GM21360 (cell line): Measurements from ENCODE around the gene NES.
"Not testable (repeated sequence)": the region's sequence is repeated elsewhere in the genome, so short reads cannot be mapped to it uniquely, and the experiment has no call there.

Experiments used
- ATAC-seq: cut with Tn5 transposase; IDR thresholded peaks from one replicate; pipeline ENCODE4 v1.9.1; 2021; ENCODE audit warnings: mild to moderate bottlenecking, moderate library complexity; ENCODE audit not compliant: unreplicated experiment

NES gene

DNA sequence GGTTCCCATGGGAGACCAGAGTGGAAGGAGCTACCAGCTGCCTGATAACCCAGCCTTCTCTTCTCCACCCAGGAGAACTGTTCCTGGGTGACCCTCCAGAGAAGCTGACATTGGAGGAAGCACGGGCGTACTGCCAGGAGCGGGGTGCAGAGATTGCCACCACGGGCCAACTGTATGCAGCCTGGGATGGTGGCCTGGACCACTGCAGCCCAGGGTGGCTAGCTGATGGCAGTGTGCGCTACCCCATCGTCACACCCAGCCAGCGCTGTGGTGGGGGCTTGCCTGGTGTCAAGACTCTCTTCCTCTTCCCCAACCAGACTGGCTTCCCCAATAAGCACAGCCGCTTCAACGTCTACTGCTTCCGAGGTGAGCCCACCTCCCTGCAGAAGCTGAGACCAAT is 28.7 kb downstream of the NES start:
- no peak for ATAC-seq

DNA sequence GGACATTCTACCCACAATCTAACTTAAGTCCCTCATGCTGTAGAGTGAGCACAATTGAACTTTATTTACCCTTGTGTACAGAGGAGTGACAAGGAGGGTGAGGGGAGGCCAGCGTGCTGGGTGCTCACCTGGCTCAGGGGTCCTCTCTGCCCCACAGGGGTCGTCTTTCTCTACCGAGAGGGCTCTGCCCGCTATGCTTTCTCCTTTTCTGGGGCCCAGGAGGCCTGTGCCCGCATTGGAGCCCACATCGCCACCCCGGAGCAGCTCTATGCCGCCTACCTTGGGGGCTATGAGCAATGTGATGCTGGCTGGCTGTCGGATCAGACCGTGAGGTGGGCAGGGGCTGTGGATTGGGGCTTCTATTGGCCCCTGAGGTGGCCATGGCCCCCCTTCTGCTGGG is 29.9 kb downstream of the NES start:
- ATAC-seq, result no peak

DNA sequence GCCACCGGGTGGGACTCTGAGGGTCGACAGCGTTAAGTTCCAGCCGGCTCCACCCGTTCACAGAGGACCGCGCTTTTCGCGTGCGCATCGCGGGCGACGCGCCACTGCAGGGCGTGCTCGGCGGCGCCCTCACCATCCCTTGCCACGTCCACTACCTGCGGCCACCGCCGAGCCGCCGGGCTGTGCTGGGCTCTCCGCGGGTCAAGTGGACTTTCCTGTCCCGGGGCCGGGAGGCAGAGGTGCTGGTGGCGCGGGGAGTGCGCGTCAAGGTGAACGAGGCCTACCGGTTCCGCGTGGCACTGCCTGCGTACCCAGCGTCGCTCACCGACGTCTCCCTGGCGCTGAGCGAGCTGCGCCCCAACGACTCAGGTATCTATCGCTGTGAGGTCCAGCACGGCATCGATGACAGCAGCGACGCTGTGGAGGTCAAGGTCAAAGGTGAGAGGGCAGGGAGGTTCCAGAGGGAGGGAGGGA is 30.4 kb downstream of the NES start:
- no peak for ATAC-seq

DNA sequence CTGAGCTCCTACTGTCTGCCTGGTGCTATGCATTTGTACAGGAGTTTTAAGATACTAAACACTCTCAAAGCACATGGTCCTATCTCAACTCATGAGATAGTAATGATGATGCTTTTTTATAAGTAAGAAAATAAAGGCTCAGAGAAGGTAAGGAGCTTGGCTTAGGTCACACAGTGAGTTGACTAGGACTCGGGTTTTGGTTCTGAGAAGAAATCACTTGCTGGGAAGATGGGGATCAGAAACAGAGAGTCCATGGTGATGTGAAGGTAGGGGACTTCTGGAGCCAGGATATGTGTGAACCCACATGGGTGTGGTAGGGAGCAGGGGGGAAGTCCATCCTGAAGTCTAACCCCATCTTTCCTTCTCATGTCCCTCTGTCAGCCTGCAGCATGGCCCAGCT is 31.5 kb downstream of the NES start:
- no peak for ATAC-seq

DNA sequence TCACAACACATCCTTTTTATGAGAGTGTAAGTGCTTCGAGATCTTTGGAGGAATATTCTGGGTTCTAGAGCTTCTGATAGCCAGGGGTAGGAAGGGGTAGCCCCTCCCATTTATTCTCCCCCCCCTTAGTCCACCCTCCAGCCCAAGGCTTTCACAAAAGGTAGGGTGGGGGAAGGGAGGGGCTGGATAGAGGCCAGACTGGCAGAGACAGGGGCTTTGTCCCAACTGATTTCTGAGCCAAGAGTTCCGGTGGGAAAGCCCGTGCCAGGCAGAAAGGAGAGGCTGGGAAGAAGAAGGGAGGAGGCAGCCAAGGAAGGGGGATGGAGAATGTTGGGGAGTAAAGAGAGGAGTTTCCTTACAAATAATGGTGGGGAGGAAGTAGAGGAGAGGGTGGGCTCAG is 32.2 kb downstream of the NES start:
- ATAC-seq, result no peak

DNA sequence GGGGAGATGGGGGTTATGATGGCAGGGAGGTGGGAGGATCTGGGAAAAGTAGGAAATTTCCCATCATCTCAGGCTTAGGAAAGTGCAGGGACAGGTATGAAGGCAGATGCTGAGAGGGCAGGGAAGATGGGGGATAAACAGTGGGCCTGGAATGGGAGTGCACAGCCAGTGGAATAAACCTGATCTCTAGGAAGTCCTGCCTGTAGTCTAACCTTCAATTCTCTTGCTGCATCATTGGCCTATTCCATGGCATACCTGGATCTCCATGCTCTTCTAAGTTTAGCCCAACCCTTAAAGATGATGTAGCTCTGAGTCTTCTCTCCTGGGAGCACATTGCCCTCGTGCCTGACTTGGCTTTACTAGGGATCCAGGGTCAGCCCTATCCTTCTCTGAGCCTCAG is 32.6 kb downstream of the NES start:
- no peak for ATAC-seq

DNA sequence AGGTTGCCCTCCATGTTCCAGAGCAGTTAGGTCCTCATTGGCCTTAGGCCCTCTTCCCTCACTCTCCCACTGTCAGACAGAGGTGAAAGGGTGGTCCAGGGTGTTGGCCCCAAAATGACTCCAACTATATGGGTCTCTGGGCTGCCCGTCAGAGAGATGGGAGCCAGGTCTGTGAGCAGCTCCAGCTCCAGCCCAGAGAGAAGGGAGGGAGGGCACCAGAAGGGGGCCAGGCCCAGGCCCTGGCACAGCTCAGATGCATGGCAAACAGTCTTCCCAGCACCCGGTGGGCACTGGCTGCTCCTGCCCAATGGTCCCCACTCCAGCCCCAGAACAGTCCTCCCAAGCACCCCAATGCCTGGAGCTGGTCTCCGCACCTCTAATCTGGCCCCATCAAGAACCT is 33.1 kb downstream of the NES start:
- ATAC-seq, result no peak

DNA sequence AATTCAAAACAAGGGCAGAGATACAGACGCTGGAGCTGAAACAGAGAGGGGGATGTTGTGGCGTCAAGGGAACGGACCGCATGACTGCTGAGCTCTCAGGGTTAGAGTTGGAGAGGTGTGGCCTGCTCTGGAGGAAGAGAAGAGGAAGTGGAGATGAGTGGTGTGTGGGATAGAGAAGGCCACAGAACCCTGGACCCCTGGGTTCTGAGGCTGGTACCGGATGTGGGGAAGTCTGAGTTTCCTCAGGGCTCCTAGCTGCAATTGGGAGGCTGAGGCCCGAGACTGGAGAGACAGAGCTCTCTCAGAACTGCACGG is 33.5 kb downstream of the NES start:
- ATAC-seq, result no peak

DNA sequence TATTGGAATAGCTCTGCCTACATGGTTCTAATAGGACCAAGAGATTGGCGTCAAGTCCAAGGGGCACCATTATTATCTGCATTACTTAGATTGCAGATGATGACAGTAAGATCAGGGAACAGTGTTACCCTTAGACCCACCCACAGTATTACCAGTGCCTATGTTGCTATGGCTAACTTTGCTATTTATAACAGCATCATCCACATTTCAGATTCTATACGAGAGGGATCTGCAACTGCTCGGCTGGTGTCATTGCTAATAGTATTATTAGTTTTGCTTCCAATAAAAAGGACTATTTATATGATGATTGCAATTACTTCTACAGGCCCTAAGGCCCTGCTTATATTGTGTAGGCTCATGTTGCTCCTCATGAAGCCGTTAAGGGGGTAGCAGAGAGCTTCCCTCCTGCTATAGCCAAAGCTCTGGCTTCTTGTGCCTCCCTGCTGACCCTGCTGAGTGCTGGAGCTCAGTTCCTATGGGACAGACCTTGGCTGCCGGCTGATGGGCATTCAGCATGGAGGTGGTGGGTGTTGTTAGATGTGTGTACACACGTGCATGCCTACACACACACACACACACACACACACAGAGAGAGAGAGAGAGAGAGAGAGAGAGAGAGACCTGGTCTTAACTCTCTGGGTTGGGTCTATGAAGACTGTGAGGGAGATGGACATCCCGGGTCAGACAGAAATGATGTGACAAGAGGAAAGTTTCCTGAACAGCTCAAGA is 34.0 kb downstream of the NES start:
- ATAC-seq, result no peak

DNA sequence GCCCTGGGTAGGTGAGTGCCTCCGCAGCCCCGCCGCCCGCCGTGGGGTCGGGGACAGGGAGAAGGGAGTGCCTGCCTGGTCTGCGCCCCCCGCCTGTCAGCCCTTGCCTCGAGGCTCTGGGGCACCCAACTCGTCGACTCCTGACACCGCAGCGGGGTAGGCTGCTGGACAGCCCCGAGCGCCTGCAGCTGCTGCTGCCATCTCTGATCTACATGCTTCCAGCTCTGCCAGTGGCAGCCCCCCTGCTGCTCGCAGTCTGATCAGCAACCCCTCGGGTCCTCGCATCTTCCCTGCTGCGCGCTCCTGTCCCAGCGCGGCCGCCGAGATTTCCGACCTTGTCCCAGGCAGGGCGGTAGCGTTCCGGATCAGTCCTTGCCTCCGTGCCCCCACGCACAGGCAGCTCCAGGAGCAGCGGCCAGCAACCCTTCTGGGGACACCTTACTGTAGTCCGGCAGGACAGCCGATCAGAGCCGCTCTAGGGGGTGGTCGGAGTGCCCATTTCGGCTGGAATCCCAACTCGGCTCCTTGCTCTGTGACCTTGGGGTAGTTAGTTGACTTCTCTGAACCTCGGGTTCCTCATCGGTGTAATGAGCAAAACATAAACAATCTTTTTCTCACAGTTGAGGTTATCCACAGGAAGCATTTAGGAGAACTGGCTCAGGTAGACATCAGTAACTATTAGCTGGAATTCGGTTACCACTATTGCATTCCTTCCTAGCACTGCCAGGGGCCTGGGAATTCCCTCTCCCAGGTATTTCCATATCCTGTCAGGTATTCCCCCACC is 34.8 kb downstream of the NES start:
- ATAC-seq, result no peak

DNA sequence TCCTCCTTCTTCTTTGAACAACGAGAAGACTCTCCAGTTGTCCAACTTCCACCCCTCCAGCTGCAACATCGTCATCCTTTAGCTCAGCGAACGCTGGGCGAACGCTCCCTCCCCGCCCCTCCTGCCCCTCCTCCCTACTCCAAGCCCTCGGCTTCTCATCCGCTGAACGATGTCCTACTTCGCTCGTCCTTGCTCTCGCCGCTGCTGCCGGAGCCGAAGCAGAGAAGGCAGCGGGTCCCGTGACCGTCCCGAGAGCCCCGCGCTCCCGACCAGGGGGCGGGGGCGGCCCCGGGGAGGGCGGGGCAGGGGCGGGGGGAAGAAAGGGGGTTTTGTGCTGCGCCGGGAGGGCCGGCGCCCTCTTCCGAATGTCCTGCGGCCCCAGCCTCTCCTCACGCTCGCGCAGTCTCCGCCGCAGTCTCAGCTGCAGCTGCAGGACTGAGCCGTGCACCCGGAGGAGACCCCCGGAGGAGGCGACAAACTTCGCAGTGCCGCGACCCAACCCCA is 35.4 kb downstream of the NES start, which contains the start of gene BCAN:
Gene BCAN, plus strand, starts transcription at position 357 of the 504 bp plus-strand sequence. CDS start 3,938 bp downstream, outside the sequence.
- no peak for ATAC-seq

DNA sequence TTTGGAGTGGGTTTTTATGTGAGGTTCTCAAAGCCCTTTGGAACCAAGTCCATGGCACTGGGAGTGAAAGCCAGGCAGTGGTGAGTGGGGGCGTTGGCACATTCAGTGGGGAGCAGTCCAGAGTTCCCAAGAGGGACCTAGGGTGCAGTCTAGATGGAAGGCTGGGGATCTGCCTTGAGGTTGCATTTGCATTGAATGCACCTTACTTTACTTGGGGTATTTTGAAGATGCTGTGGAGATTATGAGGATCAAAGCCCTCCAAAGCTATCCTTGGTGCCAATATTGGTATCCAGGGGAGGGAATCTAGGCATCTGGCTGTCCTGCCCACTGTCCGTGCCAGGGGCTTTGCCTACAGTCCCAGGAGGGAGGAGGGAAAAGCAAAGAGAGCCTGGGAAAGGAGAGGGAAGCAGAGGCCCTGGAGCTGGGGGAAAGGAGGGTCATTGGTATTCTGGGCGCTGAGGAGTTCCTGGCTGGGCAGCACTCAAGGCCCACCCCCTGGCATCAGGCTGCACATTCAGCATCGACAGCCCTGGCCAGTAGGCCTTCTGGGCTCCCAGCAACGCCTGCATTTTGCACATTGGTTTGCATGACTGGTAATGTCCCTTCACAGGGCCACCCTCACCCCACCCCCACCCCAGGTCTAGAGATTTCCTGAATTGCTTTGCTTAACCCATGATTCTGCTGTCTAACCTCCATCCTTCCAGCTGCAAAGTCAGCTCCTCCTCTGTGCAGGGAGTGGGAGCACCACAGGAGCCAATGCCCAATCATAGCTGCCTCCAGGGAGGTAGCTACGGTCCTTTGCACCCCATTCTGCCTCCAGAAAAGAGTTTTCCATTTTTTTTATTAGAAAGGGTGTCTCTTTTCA is 36.1 kb downstream of the NES start:
- no peak for ATAC-seq

DNA sequence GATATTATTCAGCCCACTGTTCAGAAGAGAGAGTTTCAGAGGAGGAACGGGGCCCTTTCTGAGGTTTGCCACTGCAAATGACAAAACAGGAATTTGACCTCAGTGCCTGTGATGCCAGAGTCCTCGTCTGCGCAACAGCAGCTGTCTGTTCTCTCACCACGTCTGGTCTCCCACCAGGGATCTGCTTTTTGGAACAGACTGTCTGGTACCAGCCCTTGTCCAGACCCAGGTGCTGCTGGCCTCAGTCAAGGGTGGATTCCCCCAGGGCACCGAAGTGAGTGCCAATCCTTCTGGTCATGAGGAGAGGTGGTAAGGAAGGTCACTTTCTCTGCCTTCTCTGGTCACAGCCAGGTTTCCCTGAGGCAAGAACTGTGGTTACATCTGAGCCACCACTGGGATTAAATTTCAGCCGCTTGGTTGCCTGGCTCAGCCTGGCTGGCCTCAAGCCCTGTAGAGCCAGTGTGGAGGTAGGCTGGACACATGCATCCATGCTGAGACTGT is 37.6 kb downstream of the NES start:
- no peak for ATAC-seq

DNA sequence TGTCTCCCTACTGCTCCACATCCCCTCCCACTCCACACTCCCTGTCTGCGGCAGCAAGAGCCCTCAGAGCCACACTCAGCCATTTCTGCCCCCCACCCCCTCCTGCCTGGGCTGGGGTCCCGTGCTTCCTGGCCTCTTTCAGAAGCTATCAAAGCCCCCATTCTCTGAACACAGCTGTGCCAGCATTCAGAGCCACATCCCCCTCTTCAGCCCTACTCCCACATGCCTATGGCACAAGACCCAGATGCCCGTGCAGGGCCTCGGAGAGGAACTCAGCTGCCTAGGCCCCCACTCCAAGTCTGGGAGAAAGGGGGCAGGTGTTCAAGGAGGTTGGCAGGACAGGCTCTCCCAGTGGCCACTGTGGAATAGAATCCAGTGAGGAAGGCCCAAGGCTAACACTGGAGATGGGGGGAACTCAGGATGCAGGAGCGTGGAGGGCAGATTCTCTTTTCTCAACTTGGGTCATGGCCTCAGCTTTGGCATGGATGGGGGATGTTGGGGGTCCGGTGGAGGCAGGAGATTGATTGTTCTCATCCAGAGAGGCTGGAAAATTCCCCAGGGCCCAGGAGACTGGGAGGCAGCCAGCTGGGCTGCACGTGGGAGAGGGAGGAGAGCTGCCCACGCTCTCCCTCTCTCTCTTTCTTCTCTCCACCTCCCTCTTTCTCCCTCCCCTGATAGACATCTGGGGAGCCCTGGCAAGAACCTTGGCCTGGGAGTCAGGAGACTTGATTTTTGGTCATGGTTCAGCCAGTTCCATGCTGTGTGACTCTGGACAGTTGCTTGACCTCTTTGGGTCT is 38.8 kb downstream of the NES start:
- ATAC-seq, result no peak

DNA sequence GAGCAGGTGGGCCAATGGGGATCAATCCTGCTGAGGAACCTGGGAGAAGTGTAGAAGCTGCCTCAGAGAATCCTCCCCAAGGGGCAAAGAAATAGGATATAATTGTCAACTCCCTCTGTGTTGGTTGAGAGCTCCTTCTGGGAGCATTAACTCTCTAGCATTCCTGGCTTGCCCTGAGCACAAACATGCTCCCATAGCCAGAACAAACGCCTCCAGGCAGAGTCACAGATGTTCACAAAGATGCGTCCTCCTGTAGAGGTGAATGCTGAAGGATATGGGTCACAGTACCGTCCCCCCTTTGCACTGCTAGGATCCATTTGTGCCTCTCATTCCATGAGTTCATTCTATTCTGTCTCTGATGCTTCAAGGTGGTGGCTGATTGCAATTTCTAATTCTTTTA is 44.9 kb downstream of the NES start:
- ATAC-seq, result no peak

DNA sequence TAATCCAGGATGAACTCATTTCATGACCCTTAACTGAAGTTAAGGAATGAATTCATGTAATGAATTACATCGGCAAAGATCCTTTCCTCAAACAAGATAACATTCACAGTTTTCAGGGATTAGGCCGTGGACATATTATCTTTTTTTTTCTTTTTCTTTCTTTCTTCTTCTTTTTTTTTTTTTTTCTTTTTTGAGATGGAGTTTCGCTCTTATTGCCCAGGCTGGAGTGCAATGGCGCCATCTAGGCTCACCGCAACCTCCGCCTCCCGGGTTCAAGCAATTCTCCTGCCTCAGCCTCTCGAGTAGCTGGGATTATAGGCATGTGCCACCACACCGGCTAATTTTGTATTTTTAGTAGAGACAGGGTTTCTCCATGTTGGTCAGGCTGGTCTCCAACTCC is 46.1 kb downstream of the NES start:
- not testable (repeated sequence) for ATAC-seq

DNA sequence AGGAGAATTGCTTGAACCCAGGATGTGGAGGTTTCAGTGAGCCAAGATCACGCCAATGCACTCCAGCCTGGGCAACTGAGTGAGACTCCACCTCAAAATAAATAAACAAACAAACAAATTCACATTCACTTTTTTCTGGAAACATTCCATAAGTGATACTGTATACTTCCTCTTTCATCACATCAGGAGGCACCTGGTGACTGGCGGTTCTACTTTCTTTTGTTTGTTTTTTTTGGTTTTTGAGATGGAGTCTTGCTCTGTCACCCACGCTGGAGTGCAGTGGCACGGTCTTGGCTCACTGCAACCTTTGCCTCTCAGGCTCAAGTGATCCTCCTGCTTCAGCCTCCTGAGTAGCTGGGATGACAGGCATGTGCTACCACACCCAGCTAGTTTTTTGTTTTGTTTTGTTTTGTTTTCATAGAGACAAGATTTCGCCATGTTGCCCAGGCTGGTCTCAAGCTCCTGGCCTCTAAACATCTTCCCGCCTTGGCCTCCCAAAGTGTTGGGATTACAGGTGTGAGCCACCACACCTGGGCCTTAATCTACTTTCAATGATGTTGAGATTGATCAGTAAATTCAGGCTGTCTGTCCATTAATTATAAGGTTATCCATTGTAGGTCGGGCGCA is 47.3 kb downstream of the NES start:
- no peak for ATAC-seq

DNA sequence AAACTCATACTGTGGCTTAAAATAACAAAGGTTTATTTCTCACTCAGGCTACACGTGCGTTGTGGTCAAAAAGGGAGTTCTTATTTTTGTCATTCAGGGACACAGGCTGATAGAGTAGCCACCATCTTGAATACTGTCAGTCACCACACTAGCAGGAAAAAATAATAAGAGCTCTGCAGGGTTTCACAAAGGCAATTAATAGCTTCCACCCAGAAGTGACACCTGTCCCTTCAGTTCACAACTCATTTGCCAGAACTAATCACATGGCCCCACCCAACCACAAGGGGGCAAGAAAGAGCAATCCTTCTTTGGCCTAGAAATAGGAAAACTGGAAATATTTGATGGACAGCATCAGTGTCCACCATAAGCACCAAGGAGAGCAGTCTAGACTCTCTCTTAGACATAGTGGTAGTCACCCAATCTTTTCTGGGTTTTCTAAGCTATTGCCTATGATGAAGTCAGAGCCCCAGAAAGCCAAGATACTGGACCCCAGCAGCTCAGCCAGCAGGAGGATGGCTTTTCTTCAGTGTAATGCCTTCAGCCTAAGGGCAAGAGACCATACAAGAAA is 49.8 kb downstream of the NES start:
- no peak for ATAC-seq

DNA sequence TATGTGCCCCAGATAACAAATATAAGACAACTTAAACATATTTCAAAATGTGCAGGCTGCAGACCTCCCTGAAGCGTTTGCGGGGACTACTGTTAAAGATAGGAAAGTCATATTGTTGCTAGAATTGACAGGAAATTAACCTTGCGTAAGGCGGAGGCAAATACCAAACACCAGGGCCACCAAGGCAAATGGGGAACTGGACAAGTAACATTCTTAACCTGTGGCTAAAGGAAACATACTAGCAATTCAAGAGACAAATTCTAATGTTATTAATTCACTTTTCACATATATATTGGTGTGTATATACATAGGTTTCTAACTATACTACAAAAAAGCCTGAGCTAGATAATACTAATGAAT is 51.1 kb downstream of the NES start:
- no peak for ATAC-seq
